HuH-7.5 (cell line): ENCODE measurements around the gene RAX.

Source experiments
- DNase-seq: peaks from one replicate; pipeline ENCODE4 v3.0.0; 2011; ENCODE audit warnings: low spot score

RAX gene

DNA sequence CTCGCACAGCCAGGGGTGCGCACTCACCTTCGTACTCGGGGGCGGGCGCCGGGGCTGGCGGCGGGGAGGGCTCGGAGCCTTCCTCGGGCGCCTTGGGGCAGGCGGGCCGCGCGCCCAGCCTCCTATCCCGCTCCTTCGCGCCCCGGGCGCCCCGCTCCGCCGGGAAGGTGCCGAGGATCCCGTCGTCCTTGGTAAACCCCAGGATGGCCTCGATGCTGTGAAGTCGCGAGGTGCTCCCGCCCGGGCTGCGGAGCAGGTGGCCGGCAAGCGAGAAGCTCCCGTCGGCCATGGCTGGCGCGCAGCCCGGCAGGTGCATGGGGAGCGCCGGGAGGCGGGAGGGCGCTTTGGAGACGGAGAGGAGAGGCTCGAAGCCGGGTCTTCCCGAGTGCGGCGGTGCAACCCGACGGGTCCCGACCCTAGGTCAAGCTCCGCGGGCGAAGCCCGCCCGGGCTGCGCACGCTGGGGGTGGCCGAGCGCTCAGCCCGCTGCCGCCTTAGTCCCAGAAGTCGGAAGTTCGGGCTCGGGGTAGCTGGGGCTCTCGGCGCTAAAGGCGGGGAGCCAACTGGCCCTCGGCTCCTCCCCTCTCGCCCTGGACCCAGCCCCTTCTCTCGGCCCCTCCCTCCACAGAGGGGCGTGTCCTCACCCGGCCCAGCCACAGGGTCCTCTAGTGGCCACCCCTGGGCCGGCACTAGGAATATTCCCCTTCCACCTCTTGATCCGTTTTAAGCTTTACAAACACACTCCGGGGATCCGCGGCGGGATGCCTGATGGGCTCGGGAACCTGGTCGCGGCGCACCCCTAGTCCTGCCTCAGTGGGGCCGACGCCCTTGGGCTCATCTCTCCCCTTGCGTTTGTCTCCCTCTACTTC is at the start of gene RAX:
Gene RAX, minus strand, starts transcription at position 564 of the 868 bp plus-strand sequence. Its CDS starts 248 bp downstream, at position 316.
- no peak for DNase-seq

DNA sequence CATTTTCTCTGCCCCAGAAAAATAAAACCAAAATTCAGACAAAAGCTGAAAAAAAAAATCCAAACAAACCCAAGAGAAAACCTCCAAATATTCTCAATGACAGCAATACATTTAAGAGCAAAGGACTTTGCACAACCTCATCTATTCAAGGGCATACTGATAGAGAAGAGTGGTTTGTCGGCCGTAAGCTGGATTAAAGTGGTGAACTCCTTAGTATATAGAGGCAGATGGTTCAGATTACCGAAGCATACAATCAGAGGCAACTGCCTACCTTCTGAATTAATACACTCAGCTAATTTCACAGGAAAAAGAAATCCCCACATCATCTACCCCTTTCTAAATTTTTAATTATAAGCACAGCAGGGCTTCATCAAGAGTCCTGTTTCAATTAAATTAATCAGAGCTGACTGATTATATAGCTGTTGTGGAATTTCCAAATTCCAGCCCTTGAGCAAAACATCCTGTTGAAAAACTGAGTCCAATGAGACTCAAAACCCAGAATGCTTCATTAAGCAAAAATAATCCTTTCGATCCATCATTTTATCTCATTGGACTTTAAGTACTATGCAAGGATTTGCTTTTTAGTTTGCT is 45.3 kb upstream of the RAX start, which contains the start of gene CPLX4:
Gene CPLX4, minus strand, starts transcription at position 190 of the 591 bp plus-strand sequence. Its CDS starts 187 bp downstream, at position 3.
- DNase-seq: no peak

DNA sequence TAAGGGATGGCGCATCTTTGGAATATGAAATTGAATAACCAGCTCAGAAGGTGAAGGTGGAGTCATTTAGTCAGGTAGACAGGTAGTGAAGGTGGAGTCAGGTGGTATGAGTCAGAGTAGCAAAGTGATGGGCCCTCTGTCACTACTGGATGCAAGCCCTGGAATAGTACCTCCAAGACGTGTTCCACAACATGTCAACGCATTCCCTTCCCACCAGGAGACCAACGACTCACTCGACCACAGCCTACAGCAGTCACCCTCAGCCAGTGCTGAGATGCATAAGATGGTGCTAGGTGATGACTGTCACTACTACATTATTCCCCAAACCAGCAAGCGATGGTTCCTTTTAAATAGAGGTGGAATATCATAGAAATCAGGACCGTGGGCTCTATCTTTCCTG is 38.4 kb upstream of the RAX start:
- DNase-seq: no peak

DNA sequence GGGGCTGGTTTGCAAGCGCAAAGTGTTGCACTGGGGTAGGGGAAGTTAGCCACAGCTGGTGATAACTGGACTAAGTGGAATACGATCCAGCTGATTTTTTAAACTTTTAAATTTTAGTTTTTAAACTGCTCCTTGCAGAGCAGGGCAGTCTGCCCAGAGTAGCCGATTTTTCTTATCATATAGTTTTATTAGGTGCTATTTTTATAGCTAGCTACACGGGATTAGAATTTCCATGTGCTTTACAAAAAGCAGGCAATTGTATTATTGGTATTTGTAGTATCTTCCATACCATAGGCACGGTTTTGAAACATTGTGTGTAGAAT is 35.6 kb upstream of the RAX start:
- DNase-seq: no peak

DNA sequence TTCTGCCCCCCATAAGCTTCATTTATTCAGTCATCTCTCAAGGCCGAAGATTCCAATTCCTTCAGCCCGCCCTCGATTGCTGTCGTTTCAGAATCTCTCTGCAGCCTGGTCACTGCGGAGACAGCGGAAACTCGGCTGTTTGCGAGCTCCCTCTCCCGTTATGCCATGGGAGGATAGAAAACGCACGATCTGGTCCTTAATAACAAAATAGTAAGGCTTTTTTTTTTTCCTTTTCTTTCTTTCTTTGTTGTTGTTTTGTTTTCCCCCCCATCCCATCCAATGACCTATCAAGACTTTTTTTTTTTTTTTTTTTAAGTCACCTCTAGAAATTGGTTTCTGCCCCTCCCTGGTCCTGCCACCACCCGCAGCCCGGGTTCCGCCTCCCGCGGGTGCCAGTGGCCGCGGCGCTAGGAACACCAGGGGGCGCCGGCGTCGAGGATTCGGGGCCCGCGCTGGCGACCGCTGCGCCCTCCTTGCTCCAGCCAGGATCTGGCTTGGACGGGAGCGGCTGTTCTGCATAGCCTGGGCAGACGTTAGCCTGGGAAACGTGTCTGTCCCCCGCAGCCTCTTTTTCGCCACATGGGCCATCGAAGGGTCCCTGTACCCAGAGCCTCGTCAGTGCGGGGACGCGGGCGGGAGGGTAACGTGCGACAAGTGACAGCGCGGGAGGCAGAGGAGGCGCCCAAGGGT is 35.1 kb upstream of the RAX start:
- DNase-seq: peak; percentile 47

DNA sequence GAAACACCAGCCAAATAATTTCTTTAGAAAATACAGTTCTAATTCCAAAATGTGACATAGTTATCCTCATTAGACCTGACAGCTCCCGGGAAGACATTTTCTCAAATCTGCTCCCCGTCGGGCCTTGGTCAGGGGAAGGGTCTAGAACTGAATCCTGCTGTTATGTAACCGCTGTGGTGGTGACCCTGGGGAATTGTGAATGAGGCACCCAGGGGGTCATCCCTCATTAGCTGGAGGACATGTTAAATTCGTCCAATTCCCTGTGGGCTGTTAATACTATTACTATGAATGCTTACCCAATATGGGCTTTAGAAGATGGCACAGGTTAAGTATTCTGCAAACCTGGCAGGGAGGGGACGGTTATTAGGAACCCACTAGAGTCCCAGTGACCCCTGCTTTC is 33.4 kb upstream of the RAX start:
- DNase-seq: no peak

DNA sequence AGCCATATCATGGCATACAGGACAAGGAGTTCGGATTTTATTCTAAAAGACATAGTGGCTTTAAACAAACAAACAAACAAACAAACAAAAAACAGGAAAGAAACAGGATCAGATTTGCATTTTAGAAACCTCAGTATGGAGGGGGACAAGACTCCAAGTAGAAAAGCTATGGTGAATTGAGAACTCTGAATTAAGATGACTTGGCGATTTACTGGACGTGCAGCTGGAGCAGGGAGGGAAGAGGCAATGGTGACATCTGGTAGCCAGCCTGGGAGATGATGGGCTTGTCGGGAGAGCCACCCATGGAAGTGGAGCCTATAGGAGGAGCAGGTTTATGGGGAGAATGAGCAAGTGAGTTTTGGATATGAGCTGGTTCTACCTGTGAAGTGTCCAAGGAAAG is 32.0 kb upstream of the RAX start:
- no peak for DNase-seq

DNA sequence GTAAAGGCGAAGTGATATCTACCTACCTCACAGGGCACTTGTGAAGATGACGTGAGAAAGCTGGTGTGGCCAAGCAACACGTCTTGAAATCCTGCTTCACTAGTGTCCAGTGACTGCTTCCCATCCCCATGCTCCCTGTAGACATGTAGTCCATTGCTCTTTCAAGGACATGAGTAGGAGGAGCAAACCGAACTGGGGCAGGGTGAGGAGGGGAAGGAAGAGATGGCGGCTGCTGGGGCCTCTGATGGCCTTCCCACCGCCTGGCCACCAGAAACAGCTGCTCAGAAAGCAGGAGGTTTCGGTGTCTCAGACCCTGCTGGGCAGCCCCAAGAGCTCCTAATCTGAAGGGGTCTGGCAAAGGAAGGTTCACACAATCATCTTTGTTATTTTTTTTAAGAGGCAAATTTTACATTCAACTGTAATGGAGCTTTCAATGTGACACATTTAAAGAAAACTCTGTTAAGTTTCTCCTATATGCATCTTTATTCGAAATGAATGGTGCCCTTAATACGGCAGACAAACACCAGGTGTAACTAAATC is 30.5 kb upstream of the RAX start:
- no peak for DNase-seq

DNA sequence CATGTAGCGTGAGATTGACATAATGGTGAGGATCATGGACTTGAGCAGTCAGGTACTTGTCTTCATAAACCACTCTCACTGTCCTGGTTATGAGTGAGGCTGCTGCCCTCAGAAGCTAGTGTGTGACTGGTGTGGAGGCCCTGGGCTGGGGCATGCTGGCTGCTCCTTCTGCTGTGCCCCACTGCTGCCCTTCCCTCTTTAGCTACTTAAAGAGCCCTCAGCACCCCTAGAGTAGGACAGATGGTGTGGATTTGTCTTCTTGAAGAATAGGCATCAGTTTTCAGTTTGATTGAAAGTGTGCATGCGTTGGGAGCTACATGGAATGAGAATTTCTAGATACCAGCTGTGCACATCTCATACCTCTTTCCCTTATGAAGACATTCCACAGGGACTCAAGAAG is 29.8 kb upstream of the RAX start:
- DNase-seq: no peak

DNA sequence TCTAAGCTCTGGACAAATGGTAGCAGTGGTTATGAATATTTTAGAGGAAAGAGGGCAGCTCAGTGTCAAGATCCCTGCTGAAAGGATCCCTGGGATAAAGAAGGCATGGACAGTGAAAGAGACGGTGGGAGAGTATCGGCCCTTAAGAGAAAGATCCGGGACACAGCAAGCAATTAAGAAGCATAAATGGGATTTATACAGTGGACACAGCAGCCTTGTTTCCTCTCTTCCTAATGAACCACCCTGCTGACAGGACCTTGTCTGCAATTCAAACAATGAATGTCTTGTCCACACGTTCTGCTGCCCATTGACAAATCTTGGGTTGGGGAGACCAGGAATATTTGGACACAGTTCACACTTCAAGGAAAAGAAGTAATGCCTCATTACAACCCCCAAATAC is 28.7 kb upstream of the RAX start:
- no peak for DNase-seq

DNA sequence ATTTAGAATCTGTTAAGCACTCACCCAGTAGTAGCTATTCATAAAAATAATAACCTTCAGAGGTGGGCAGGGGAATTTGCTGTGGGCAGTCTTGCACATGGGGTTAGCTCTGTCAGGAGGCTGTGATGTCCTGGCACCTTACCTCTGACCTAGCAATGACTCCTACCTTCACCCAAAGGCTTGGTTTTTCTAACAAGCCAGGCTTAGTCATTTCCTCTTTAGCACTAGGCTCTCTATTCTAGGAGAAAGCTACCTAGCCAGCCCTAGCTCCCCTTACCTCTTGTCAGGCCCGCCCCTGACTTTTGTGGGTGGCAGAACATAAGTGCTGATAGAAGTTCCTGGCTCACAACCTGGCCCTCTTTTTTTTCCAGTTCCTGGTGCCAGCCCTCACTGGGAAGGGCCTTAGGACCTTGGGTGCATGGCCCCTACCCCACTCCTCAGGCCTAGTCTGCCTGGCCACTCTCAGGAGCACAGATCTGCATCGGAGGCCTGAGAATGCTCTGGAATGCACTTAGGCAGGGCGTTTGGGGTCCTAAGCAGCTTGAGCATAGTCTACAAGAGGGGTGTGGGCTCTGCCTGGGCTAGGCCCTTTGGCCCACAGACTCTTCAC is 27.5 kb upstream of the RAX start:
- DNase-seq: no peak

DNA sequence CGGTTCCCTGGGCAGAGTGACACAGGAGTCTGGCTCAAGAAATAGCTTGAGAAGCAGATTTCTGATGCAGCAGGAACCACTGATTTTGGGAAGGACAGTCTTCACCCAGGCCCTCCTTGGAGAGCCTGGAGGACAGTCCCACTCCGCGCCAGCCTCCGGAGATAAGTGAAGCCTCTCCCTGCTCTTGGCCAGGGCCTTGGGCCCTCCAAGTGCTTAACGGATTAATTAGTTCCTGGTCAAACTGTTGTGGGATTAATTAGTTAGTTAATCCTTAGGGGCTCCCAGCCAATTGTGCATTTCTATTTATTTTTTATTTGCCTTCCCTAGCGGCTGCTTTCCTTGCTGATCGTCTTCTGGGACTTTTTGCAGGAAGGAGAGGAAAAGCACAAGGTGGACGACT is 25.6 kb upstream of the RAX start:
- DNase-seq: no peak

DNA sequence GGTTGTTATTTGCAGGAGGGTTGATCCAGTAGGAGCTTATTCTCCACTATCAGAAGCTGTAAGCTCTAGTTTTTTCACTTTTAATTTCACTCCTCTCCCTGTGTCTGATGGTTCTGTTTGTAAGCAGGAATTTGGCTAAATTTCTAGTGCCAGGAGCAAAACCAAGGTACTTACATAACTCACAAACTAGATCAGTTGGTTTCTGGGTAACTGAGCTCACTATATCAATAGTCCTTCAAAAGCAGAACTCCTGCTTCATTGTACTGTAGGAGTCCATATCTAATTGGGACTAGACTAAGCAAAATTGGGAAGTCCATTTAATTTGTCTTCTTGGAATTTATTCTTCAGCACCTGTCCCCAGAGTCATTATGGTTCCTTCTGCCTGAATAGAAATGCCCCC is 20.1 kb upstream of the RAX start:
- no peak for DNase-seq

DNA sequence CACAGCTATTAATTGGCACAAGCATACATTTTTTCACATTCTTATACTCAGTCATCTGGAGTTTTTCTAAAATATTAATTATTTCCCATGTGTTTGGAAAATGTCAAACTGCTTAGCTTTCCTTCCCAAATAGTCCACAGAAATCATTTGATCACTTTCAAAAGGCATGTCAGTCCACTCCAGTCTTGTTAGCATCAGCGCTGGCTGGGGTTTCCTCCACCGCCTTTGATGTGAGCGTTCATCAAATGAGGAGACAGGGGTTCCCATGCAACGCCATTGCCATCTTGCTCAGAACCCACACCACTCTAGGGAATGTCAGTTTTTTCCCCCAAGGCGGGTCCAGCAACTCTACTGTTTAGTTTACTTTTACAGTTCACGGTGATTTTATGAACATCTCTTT is 13.1 kb upstream of the RAX start:
- DNase-seq: no peak

DNA sequence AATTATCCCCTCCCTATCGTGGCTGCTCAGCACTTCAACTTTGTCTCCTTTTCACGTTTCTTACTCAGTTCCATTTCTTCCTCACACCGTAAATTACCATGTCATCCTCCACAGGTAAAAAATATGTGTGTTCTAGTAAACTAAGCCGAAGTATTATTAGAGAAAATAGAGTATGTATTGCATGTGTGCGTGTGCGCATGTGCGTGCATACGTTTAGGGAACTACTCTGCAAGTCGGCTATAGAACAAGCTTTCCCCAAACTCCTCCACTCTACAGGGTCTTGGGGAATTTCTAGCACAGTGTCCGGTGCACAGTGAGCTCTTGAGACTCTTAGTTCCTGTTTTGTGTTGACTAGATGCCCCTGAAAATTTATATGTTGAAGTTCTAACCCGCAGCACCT is 9.1 kb upstream of the RAX start:
- no peak for DNase-seq

DNA sequence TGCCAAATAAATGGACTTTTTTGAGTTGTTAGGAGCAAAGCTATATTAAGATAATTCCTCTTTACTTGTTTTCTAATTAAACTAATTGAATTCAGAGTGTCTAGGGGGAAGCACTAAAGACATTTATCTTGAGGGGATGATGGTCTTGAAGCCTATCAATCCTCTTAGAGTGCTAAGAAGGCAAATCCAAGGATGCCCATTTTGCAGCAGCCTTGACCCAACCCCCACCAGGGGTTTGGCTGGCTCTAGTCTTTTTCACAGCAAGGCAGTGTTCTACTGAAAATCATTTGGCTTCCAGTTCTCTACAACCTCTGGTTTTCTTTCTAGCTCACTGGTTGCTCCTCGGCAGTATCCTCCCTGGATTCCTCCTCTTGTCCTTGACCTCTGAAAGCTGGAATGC is 6.5 kb upstream of the RAX start:
- no peak for DNase-seq

DNA sequence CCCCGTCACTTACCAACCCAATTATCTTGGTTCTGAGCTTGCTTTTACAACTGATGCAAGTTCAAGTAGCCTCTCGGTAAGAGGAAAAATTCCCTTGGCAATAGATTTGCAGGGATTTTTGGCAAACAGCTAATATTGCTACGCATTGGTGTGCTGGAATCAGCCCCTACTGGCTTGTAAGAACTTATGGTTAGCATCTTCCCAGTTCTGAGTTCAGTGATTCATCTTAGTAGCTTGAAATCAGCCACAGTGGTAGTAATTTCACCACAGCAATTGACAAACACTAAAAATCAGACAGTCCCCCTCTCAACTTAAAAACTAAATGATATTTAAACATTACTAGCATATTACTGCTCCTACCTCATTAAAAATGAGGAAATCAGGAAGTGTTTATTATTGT is 5.9 kb upstream of the RAX start:
- no peak for DNase-seq

DNA sequence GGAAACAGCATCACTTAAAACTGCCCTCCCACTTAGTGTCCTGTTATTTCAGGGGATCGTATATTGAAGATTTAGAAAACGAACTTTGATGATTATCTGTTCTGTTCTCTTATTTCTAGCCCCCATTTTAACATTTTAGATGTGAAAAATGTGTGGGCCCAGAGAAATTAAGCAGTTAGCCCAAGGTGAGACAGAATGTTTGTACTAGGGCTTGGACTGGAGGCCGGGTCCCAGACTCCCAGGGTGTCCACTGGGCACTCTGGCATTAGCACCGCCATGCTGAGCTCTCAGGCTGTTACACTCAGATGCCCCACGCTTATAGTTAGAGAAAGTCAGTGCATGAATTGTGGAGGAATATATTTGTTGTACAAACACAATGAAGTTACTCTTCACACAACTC is 5.5 kb upstream of the RAX start:
- DNase-seq: no peak

DNA sequence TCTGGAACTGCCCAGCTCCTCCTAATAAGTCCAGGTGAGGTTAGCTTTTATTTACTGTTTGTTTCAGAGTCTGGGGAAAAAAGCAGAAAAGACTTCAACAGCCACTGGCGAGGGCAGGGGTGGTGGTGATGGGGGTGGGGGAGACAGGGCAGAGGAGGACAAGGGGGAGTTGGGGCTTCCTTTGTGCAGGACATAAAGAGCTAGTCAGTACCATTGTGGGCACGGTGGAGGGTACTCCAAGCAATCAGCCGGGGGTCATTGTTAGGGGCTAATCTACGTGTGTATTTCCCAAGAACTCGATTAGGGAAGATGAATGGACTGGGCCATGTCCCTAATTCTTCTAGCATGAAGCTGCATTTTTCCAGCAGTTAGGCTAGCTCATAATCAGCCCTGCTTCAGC is 2.8 kb upstream of the RAX start:
- DNase-seq: no peak

DNA sequence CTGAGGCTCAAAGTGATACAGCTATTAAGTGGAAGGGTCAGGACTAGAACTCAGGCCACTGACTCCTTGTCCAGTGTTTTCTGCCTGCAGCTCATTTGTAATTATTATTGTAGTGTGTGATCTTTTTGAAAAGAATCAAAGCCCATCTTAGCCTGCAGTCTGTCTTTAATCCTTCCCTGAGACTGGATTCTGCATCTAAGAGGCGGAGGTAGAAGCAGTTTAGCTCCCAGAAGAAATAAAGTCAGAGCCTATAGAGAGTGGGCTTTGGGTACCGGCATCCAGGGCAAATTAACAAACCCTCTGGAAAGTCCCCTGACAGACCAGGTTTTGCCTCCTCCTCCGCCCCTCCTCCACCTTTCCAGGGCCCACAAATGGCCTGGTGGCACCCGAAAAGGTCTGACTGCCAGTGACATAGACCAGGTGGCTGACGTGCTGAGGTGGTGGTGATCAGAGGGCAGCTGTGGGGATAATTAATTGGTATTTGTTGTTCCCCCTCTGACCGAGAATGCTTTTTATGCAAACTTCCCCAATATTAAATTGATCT is 2.2 kb upstream of the RAX start:
- DNase-seq: no peak

DNA sequence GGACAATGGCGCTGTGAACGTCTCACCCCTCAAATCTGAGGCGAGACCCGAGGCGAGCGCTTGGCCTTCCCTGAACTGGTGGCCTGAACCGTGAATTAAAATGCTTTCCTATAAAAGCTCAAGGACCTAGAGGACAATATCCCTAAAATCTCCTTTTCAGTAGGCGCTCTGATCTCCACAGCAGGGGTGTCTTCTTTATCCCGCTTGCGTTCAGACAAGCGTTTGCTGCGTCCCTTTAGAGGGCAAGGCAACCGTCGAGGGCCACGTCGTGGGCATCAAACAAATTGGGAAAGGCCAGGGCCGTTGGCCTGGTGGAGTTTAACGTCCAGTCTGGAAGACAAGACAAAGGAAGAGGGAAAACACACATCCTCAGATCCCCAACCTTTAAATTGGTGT is 1.3 kb upstream of the RAX start:
- DNase-seq: no peak

DNA sequence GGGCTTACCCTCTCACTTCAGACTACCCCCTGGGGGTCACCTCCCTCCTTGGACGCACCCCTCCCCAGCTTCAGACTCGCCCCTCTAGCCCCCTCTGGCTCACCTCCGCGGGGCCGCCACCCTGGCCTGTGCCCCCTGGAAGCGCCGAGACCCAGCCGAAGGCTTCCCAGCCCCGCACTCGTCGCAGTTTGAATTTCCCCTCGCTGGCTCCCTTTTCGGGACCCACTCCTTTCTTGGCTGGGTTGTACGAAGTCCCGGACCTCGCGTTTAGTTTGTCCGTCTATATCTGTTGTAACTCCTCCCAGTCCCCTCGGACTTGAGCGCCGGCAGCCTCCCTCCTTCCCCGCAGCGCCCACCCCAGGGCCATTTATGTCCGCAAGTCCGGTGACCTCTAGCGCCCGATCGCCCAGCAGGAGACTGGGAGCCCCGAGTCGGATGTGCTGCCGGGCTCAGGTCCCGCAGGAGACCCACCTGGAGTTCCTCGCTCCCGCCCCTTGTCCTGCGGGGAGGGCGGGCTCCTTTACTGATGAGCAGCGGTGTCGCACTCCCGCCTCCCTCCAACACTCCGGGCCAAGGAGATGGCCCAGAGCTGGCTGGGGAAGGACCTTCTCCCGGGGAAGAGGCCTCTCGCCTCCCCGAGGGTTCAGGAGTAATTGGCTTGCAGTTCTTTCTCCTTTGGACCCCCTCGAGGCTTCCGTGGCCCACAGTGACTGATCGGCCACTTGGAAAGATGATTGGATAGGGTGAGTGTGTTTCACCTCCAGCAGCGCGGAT is 692 bp upstream of the RAX start:
- DNase-seq: no peak
